CD4-positive, alpha-beta T cell (primary cell): ENCODE data around the gene RASAL3. TPM values are rescaled to one million over a fixed set of nuclear protein-coding genes. Genes with fewer than 3 reads are reported as not detected.
A peak's percentile ranks its signal among the peaks of the same experiment; 100 is the strongest.

Experiments used
- ATAC-seq: fragments of 200-7000 bp; cut with Tn5 transposase; one replicate; pipeline ENCODE4 v1.10.0; 2022; ENCODE audit warnings: mild to moderate bottlenecking; ENCODE audit not compliant: poor library complexity
- CTCF ChIA-PET: fragments of 350-600 bp; sonication (Branson Sonifier 250); formaldehyde crosslinking; loops from one replicate; lab custom pipeline; 2021; ENCODE audit warnings: antibody characterized with exemption, inconsistent platforms; lab: Charles Lee
- POLR2A ChIA-PET: fragments of 350-600 bp; sonication (Branson Sonifier 250); formaldehyde crosslinking; loops from one replicate; lab custom pipeline; 2021; ENCODE audit warnings: antibody characterized with exemption, inconsistent platforms; lab: Charles Lee
- DNase-seq, 14 experiments: peaks; one replicate each; pipeline ENCODE4 v3.0.0-alpha.2; 2013 to 2020; ENCODE audit warnings: mixed read lengths in 2 of 14
- H3K27ac ChIP-seq, 2 donors: one replicate each; pipeline versions ENCODE4 v1.5.1 to v1.7.0; 2013; ENCODE audit warnings: low read length in 2 of 2, low read depth in 1 of 2, mild to moderate bottlenecking in 1 of 2
- H3K27me3 ChIP-seq, 2 experiments: 1 replicate in 1 of 2; 2 replicates in 1 of 2; pipeline versions ENCODE4 v1.6.1 to v1.7.0; 2013; ENCODE audit warnings: low read length in 2 of 2, control low read depth in 1 of 2, mild to moderate bottlenecking in 1 of 2, moderate library complexity in 1 of 2; ENCODE audit not compliant: insufficient read depth in 2 of 2, control insufficient read depth in 1 of 2
- H3K36me3 ChIP-seq: one replicate; pipeline ENCODE4 v1.6.1; 2013; ENCODE audit warnings: low read length, control low read depth; ENCODE audit not compliant: insufficient read depth
- H3K4me1 ChIP-seq: one replicate; pipeline ENCODE4 v1.6.1; 2013; ENCODE audit warnings: low read length, control low read depth; ENCODE audit not compliant: insufficient read depth
- H3K4me3 ChIP-seq: one replicate; pipeline ENCODE4 v1.5.1; 2013; ENCODE audit warnings: mild to moderate bottlenecking, low read length, moderate library complexity
- H3K9me3 ChIP-seq, 2 experiments: 1 replicate in 1 of 2; 2 replicates in 1 of 2; pipeline versions ENCODE4 v1.6.1 to v1.7.0; 2013; ENCODE audit warnings: low read length in 2 of 2, mild to moderate bottlenecking in 2 of 2, control low read depth in 1 of 2, moderate library complexity in 1 of 2; ENCODE audit not compliant: control insufficient read depth in 1 of 2, insufficient read depth in 1 of 2
- H3K27ac Mint-ChIP-seq: one replicate; pipeline ENCODE4 v1.8.0; 2020; ENCODE audit warnings: mixed read lengths
- H3K27me3 Mint-ChIP-seq: one replicate; pipeline ENCODE4 v1.8.0; 2021; ENCODE audit warnings: mixed read lengths
- H3K36me3 Mint-ChIP-seq: one replicate; pipeline ENCODE4 v1.8.0; 2021; ENCODE audit warnings: low read depth, mixed read lengths
- H3K4me1 Mint-ChIP-seq: one replicate; pipeline ENCODE4 v1.8.0; 2021; ENCODE audit warnings: low read depth, mixed read lengths
- H3K4me3 Mint-ChIP-seq: one replicate; pipeline ENCODE4 v1.8.0; 2020; ENCODE audit warnings: mild to moderate bottlenecking, mixed read lengths
- H3K9me3 Mint-ChIP-seq: one replicate; pipeline ENCODE4 v1.8.0; 2020; ENCODE audit warnings: mixed read lengths
- CTCF ChIP-seq: fragments of 200-600 bp; IDR thresholded peaks from one replicate; pipeline ENCODE4 v1.8.0; 2022; ENCODE audit warnings: antibody characterized with exemption, mild to moderate bottlenecking
- intact Hi-C, 2 experiments: fragments of 100-400 bp; cut with DNase I in 1 of 2; cut with micrococcal nuclease in 1 of 2; formaldehyde crosslinking; loops; one replicate each; pipeline versions ENCODE4 v1.15.1 to v1.9.0; 2023 to 2025; cut with DNase I, micrococcal nuclease
- total RNA-seq, 174 experiments: library from RNA in 2 of 174; stranded (reverse) in 2 of 174; gene quantifications; one replicate each; pipeline ENCODE4 v1.2.3 and lab custom pipeline; 2021 to 2026

The RASAL3 gene
- total RNA-seq, 2 experiments from 2014 or later = 91.8 to 92.8 TPM

- Mint-ChIP-seq H3K4me3 (no peak overlapping the region), H3K36me3 (no peaks in the 10 kb centered on the region), H3K27me3 (no peaks in the 10 kb centered on the region), H3K9me3 (no peaks in the 10 kb centered on the region), H3K27ac (no peak overlapping the region), H3K4me1 (no peaks in the 10 kb centered on the region)
- no peak for TF ChIP-seq CTCF
- ATAC-seq (no peak), DNase-seq (peak in 1 of 14 experiments; percentile 13)
- ChIA-PET CTCF (no interaction called here), POLR2A (no interaction called here)
- H3K4me3 ChIP-seq = no peak overlapping the region
- no peaks in the 10 kb centered on the region for H3K27me3 ChIP-seq
- no peaks in the 10 kb centered on the region for H3K9me3 ChIP-seq
- intact Hi-C loops = loop anchor here in 1 of 2 experiments (10.0 kb wide), 1 partner anchor 745 kb away; the partner anchor contains the start of gene FAM32A
- H3K4me1 ChIP-seq = no peaks in the 10 kb centered on the region
- H3K36me3 ChIP-seq = no peaks in the 10 kb centered on the region
- no peak overlapping the region for H3K27ac ChIP-seq
Measured at GRCh38 chr19:15439821-15440641, 24.3 kb downstream of the RASAL3 start.

- POLR2A ChIA-PET = no interaction called here
Measured at GRCh38 chr19:15439078-15439799, 25.1 kb downstream of the RASAL3 start.

GRCh38 chr19:15438577-15438976, 25.8 kb downstream of the RASAL3 start:
- no peak overlapping the region for H3K4me3 Mint-ChIP-seq
- Histone ChIP-seq H3K9me3 (no peaks in the 10 kb centered on the region), H3K4me3 (no peak overlapping the region), H3K27ac (no peak overlapping the region), H3K27me3 (no peaks in the 10 kb centered on the region), H3K4me1 (peaks cover 2% of the 10 kb centered on the region), H3K36me3 (no peaks in the 10 kb centered on the region)
- no peaks in the 10 kb centered on the region for H3K36me3 Mint-ChIP-seq
- POLR2A ChIA-PET = no interaction called here
- H3K27me3 Mint-ChIP-seq = no peaks in the 10 kb centered on the region
- H3K9me3 Mint-ChIP-seq = no peaks in the 10 kb centered on the region
- peaks cover under 1% of the 10 kb centered on the region for H3K4me1 Mint-ChIP-seq
- ATAC-seq = no peak
- intact Hi-C loops = no loop called here
- CTCF ChIA-PET = no interaction called here
- no peak for TF ChIP-seq CTCF
- no peak overlapping the region for H3K27ac Mint-ChIP-seq
- DNase-seq = no peak

More at GRCh38 chr19:15439078-15439799, 25.1 kb downstream of the RASAL3 start:
- Mint-ChIP-seq H3K27me3 (no peaks in the 10 kb centered on the region), H3K9me3 (no peaks in the 10 kb centered on the region), H3K4me3 (no peak overlapping the region), H3K4me1 (no peaks in the 10 kb centered on the region), H3K27ac (no peak overlapping the region), H3K36me3 (no peaks in the 10 kb centered on the region)
- no peak for DNase-seq
- Histone ChIP-seq H3K4me3 (no peak overlapping the region), H3K4me1 (no peaks in the 10 kb centered on the region), H3K27me3 (no peaks in the 10 kb centered on the region), H3K9me3 (no peaks in the 10 kb centered on the region), H3K27ac (no peak overlapping the region), H3K36me3 (no peaks in the 10 kb centered on the region)
- CTCF ChIA-PET = no interaction called here
- intact Hi-C loops = no loop called here
- no peak for ATAC-seq
- no peak for TF ChIP-seq CTCF
